Tibial nerve (tissue), 4 donors: ENCODE results near the gene GLT8D1.

ENCODE experiments used
- EP300 ChIP-seq, 2 donors: sonication (generic); formaldehyde crosslinking; IDR thresholded peaks; one replicate each; pipeline ENCODE4 v1.6.1; 2017; ENCODE audit warnings: antibody characterized with exemption in 2 of 2, mild to moderate bottlenecking in 1 of 2
- POLR2A ChIP-seq, 2 donors: fragments of 450-650 bp; IDR thresholded peaks; one replicate each; pipeline ENCODE4 v1.6.1; 2017; ENCODE audit warnings: antibody characterized with exemption in 2 of 2, mild to moderate bottlenecking in 2 of 2, moderate library complexity in 2 of 2
- TF ChIP-seq, protein P1 (sequence below), 5 experiments: fragments of 200-600 bp in 3 of 5; fragments of 450-650 bp in 2 of 5; sonication (generic) in 3 of 5; IDR thresholded peaks; one replicate each; pipeline ENCODE4 v1.5.1; 2016 to 2019; ENCODE audit warnings: antibody characterized with exemption in 5 of 5, mild to moderate bottlenecking in 3 of 5, moderate library complexity in 2 of 5

DNA sequence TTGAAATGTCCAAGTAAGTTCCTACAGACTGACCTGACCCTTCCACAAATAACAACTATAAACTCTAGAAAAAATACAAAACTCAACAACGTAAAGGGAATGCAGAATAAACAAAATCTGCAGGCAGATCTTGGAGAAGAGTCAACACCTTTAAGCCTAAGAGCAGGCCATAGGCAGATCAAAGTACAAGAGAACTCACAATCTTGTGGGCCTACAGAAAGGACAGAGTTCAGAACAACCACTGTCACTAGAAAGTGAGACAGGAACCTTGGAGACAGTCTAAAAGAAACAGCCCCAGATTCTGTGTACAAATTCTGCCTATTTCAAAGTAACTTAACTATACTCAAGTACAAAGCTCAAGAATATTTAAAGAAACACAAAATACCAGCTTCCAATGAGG lies 34.1 kb upstream of the GLT8D1 start:
- TF ChIP-seq, protein P1, sequence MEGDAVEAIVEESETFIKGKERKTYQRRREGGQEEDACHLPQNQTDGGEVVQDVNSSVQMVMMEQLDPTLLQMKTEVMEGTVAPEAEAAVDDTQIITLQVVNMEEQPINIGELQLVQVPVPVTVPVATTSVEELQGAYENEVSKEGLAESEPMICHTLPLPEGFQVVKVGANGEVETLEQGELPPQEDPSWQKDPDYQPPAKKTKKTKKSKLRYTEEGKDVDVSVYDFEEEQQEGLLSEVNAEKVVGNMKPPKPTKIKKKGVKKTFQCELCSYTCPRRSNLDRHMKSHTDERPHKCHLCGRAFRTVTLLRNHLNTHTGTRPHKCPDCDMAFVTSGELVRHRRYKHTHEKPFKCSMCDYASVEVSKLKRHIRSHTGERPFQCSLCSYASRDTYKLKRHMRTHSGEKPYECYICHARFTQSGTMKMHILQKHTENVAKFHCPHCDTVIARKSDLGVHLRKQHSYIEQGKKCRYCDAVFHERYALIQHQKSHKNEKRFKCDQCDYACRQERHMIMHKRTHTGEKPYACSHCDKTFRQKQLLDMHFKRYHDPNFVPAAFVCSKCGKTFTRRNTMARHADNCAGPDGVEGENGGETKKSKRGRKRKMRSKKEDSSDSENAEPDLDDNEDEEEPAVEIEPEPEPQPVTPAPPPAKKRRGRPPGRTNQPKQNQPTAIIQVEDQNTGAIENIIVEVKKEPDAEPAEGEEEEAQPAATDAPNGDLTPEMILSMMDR (IDR thresholded peaks at IDR 0.05): no peak
- no peak for TF ChIP-seq EP300 (IDR thresholded peaks at IDR 0.05)
- no peak for TF ChIP-seq POLR2A (IDR thresholded peaks at IDR 0.05)
